HepG2 (cell line): ENCODE data around the gene SIGLEC1. TPM values are rescaled to one million over a fixed set of nuclear protein-coding genes. Genes with fewer than 3 reads are reported as not detected.

Source experiments
- ATF5 ChIP-seq: sonication (generic); formaldehyde crosslinking; IDR thresholded peaks from 2 replicates; pipeline ENCODE4 v1.4.0; 2020; ENCODE audit warnings: mild to moderate bottlenecking, low read depth, missing genetic modification reagents
- DDIT3 ChIP-seq: sonication (generic); formaldehyde crosslinking; IDR thresholded peaks from 2 replicates; pipeline ENCODE4 v1.4.0; 2020; ENCODE audit warnings: mild to moderate bottlenecking, missing genetic modification reagents
- LBX2 ChIP-seq: sonication (generic); formaldehyde crosslinking; IDR thresholded peaks from 2 replicates; pipeline ENCODE4 v1.5.0; 2020; ENCODE audit warnings: missing genetic modification reagents, mild to moderate bottlenecking, borderline replicate concordance
- PAX8 ChIP-seq: sonication (generic); formaldehyde crosslinking; IDR thresholded peaks from 2 replicates; pipeline ENCODE4 v1.8.0; 2022; ENCODE audit warnings: mild to moderate bottlenecking, missing genetic modification reagents, borderline replicate concordance
- REXO4 ChIP-seq: sonication (generic); formaldehyde crosslinking; IDR thresholded peaks from 2 replicates; pipeline ENCODE4 v1.8.0; 2022; ENCODE audit warnings: missing genetic modification reagents, mild to moderate bottlenecking, borderline replicate concordance
- TCF7 ChIP-seq: sonication (generic); IDR thresholded peaks from 2 replicates; pipeline ENCODE4 v1.6.1; 2016; ENCODE audit warnings: antibody characterized with exemption, low read depth
- ZNF263 ChIP-seq: sonication (generic); formaldehyde crosslinking; IDR thresholded peaks from 2 replicates; pipeline ENCODE4 v1.4.0; 2020; ENCODE audit warnings: missing genetic modification reagents
- ZNF280B ChIP-seq: sonication (generic); formaldehyde crosslinking; IDR thresholded peaks from 2 replicates; pipeline ENCODE4 v1.5.0; 2020; ENCODE audit warnings: missing genetic modification reagents, mild to moderate bottlenecking, borderline replicate concordance
- ZNF607 ChIP-seq: sonication (generic); formaldehyde crosslinking; IDR thresholded peaks from 2 replicates; pipeline ENCODE4 v1.5.1; 2020; ENCODE audit warnings: missing genetic modification reagents, mild to moderate bottlenecking, borderline replicate concordance
- ZNF652 ChIP-seq: IDR thresholded peaks from 2 replicates; pipeline ENCODE4 v1.6.1; 2016; ENCODE audit warnings: low read depth, borderline replicate concordance
- ZNF703 ChIP-seq: sonication (generic); formaldehyde crosslinking; IDR thresholded peaks from 2 replicates; pipeline ENCODE4 v1.5.1; 2020; ENCODE audit warnings: missing genetic modification reagents, mild to moderate bottlenecking, moderate library complexity, borderline replicate concordance
- ZNF816 ChIP-seq: sonication (generic); formaldehyde crosslinking; IDR thresholded peaks from 2 replicates; pipeline ENCODE4 v1.8.0; 2022; ENCODE audit warnings: missing genetic modification reagents, mild to moderate bottlenecking, borderline replicate concordance
- ZZZ3 ChIP-seq: sonication (generic); formaldehyde crosslinking; IDR thresholded peaks from 2 replicates; pipeline ENCODE4 v1.4.0; 2020; ENCODE audit warnings: missing genetic modification reagents, mild to moderate bottlenecking, borderline replicate concordance
- polyA plus RNA-seq, 8 experiments: library from polyadenylated mRNA; depleted of rRNA in 3 of 8; stranded (reverse) in 7 of 8; unstranded in 1 of 8; fragments of >200 nt; fragmentation: Illumina TruSeq in 4 of 8; extraction: Trizol in 4 of 8; gene quantifications; 2 replicates each; pipeline versions ENCODE4 v1.2.1 to v1.2.3, GENCODE V29; 2011 to 2016; ENCODE audit warnings: low read depth in 4 of 8, missing spikeins in 1 of 8, mixed read lengths in 1 of 8; ENCODE audit not compliant: insufficient read depth in 1 of 8
- total RNA-seq, 5 experiments: library from RNA; depleted of rRNA; stranded (reverse); fragments of >200 nt; fragmentation: Illumina TruSeq; extraction: Trizol; gene quantifications; 2 replicates each; pipeline ENCODE4 v1.2.3, GENCODE V29; 2016; ENCODE audit warnings: low read depth in 1 of 5

SIGLEC1 gene
- total and polyA plus RNA-seq, 2 of the 13 experiments (the other 11 are each of a cell fraction or from before 2014, with no cell fraction given), result 0.01 TPM; not detected in 1

GRCh38 chr20:3696745-3697587 lies 15.4 kb downstream of the SIGLEC1 start (continued):
- TF ChIP-seq TCF7 (no peak), ATF5 (CRISPR knock-in tag) (no peak), PAX8 (no peak), ZNF703 (CRISPR knock-in tag) (no peak), ZNF816 (CRISPR knock-in tag) (no peak), ZNF280B (CRISPR knock-in tag) (peak; percentile 21; the same call in 1 of the 2 replicates), ZNF607 (CRISPR knock-in tag) (0 out of 2 replicates have a peak, but pooled peaks have one; percentile 10), ZNF263 (CRISPR knock-in tag) (peak; percentile 21; the same call in 1 of the 2 replicates), DDIT3 (no peak), ZNF652 (CRISPR knock-in tag) (no peak), ZZZ3 (CRISPR knock-in tag) (no peak), REXO4 (CRISPR knock-in tag) (no peak), LBX2 (CRISPR knock-in tag) (no peak)
